T1000 (cell line): ENCODE measurements around the gene SOCS3.

Experiments used
- DNase-seq: peaks from one replicate; lab custom pipeline; 2025; ENCODE audit warnings: mixed read lengths; lab: John Stamatoyannopoulos, UW

SOCS3 gene, protein sequence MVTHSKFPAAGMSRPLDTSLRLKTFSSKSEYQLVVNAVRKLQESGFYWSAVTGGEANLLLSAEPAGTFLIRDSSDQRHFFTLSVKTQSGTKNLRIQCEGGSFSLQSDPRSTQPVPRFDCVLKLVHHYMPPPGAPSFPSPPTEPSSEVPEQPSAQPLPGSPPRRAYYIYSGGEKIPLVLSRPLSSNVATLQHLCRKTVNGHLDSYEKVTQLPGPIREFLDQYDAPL

DNA sequence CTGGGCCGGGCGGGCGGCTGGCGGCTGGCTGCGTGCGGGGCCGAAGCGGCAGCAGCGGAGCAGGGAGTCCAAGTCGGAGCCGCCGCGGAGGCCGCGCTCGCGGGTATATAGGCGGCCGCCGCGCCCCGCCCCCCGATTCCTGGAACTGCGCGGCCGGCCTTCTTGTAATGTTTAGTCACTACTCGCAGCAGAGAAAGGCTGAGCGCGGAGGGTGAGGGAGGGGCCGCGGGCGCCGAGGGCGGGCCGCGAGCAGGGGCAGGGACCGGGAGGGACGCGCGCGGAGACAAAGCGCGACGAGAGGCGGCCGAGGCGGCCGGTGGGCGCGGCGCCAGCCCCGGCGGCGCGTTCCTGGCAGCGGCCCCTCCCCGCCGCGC lies at the start of gene SOCS3:
Gene SOCS3, minus strand, starts transcription at position 81 of the 374 bp plus-strand sequence. CDS start 982 bp downstream, outside the sequence.
- peak; percentile 97 for DNase-seq

DNA sequence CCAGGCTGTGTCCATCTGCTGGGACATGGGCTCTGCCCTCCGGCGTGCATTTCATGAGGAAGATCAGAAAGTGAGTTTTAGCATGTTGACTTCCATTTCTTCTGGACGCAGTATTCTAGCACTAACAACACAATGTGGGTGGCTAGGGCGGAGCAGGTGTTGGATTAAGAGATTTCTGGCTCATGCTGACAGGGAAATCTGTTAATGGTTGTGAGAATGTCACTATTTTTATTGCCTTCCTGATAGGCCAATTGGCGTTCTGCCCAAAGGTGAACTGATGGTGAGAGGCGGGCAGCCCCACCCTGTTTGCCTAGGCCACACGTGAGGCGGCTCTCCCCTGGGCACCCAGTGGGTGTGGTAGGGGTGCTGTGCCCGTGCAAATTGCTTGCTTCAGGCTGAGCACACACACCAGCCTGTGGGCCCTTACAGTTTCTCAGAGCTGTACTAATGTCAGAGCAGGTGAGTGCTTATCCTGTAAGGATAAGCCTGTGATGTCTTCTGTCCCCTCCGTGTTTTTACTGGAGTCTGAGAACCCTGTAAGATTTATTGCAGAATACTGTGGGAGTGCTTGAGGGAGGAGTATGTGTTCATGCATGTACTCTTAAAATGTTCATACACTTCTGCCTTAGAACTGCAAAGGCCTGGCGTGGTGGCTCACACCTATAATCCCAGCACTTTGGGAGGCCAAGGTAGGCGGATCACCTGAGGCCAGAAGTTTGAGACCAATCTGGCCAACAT lies 49.5 kb upstream of the SOCS3 start:
- no peak for DNase-seq

DNA sequence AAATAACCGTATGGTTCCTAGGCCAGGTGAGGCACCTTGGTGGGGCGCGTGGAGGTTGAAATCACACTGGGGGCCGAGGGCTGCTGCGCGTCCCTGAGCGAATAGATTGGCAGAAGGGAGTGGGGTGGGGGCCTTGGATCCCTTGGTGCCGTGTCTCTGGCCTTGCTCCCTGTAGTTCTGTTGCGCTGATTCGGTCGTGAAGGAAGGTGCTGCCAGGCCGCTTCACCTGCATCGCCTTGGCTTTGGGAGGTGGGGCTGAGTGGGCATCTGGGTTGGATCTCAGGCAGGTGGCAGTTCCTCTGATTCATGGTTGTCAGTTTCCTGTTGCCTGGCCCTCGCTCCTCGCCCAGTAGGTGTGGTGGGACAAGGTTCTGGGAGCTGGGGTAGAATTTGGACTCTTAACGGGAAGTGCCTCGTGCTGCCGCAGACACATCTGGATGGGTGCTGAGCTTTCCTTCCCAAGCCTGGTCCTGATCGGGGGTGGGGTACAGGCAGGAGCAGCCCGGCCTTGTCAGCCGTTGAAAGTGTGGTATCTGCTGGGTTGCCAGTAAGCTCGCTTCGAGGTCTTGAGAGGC lies 48.7 kb upstream of the SOCS3 start:
- DNase-seq, result no peak

DNA sequence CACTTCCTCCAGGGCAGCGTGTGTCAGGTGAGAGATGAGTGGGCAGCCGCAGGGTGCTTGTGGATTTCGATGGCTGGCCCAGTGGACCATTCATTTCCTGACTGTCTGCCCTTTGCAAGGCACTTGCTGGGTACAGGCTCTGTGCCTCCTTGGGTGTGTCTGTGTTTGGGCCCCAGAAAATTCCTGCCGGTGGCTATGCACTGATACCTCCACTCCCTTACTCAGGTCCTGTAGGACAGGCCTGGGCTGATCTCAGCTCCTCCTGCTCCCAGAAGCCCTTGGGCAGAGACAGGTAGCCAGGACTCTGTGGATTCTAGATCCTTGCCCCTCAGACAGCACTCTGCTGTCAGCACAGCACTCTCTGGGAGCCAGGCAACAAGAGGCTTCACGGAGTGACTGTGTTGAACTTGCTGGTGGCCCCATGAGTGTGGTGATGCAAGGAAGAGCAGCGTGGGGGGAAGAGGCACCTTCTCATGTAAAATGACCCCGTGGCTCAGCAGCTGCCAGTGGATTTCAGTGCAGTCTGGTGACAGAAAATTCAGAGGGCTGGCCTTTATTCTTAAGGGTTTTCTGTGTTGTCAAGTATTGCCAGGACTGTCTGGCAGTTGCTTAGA lies 47.6 kb upstream of the SOCS3 start:
- DNase-seq, result no peak

DNA sequence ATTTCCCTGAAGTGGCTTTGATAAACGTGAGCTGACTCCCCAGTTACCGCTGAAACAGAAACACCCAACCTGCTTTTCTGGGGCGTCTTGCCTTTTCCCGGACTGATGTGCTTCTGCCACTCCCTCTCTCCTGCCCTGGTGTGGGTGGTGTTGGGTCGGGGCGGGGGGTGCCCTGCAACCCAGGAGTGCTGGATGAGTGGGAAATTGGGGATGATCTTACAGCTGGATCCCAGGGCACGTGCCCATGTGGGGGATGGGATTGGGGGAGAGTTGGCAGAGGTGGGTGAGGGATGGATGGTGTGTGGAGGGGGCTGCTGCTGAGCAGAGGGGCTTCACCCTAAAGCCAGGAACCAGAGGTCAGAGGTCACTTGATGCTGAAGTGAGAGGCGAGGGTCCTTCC lies 47.0 kb upstream of the SOCS3 start:
- DNase-seq, result no peak

DNA sequence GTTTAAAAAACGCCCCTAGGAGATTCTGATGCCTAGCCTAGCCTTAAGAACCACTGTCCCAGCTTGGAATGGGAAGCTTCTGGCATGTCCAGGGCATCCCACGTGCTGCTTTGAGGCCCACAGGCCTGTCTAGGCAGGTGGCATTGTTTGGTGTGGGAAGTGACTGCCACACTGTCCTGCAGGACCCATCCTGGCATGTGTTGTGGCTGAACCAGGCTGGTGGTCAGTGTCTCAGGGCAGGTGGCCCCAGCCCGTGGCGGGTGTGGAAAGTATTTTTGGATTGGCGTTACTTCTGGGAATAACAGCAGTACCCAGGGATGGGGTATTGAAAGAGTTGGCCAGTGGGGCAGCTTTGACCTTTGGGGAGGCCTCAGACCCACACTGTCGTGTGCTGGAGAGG lies 46.5 kb upstream of the SOCS3 start:
- DNase-seq, result no peak

DNA sequence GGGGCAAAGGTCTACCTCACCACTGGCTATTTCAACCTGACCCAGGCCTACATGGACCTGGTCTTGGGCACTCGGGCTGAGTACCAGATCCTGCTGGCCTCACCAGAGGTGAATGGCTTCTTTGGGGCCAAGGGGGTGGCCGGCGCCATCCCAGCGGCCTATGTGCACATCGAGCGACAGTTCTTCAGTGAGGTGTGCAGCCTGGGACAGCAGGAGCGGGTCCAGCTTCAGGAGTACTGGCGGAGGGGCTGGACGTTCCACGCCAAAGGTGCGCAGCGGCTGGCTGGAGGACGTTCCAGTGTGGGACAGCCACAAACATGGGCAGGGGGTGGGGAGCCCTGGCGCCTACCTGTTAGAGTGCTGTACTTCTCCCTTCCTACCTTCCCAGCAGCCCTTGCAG lies 43.9 kb upstream of the SOCS3 start:
- no peak for DNase-seq

DNA sequence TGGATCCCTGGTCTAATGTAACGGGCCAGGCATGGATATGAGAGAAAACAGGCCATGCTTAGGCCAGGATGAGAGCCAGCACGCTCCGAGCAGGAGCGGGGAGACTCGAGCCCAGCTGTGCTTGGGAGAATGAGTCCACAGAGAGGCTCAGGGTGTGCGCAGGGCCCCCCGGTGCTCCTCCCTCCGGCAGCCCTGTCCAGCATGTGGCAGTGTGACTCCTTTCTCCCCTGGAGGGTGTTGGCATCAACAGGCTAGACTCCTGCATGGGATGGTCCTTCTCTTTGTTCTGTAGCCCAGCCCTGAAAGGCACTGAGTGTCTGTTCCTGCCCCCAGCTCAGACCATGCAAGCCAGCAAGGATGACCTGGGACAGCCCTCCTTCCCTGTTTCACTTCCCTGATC lies 42.0 kb upstream of the SOCS3 start:
- no peak for DNase-seq

DNA sequence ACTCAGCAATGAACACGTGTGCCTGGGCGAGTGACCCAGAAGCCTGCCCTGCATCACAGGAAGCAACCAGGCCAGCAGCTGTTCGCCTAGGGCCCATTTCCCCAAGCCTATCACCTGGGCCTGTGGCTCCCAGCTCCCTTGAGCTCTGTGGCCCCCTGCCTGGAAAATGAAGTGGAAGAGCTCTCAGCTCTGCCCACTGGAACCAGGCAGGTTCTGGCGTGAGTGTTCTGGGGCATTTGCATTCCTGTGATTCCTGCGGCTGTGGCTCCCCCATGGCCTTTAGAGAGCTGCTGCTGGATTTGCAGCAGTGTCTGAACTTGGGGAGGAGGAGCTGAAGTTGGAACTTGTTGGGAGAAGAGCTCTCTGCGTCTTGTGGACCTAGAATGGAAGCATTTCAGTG lies 41.4 kb upstream of the SOCS3 start:
- no peak for DNase-seq

DNA sequence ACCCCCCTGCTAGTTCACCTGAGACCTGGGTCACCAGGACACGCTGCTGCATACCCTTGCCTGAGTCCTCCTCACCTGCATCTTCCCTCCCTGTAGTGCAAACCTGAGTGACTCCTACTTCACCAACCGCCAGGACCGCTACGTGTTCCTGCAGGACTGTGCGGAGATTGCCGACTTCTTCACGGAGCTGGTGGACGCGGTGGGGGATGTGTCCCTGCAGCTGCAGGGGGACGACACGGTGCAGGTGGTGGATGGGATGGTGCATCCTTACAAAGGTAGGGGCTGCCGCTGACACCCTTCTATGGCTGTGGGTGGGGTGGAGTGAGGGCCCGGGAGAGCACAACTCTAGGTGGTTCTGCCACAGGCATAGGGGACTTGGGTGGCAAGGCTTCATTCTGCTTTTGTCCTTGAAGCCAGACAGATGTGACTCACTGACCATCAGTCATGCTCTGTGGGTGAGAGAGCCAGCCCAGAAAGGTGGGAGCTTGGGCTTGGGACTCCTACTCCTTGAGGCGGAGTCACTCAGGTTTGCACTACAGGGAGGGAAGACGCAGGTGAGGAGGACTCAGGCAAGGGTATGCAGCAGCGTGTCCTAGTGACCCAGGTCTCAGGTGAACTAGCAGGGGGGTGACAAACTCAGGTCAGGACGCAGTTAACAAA lies 40.8 kb upstream of the SOCS3 start:
- DNase-seq, result no peak

DNA sequence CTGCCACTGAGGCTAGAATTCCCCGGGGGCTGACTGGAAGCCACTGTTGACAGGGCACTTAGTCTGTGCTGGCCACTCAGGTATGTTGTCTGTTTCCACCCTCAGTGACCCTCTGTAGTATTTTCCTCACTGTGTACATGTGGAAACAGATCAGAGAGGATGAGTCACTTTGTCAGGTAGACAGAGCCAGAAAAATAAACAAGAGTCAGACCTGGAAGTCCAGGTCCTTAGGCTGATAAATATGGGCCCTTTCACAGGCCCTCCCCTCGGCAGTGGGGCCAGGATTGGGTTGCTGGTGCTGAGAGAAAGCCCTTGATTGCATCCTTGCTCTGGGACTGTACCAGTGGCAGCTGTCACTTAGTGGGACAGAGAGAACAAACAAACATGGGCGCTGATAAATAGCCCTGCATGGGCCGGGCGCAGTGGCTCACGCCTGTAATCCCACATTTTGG lies 39.8 kb upstream of the SOCS3 start:
- no peak for DNase-seq

DNA sequence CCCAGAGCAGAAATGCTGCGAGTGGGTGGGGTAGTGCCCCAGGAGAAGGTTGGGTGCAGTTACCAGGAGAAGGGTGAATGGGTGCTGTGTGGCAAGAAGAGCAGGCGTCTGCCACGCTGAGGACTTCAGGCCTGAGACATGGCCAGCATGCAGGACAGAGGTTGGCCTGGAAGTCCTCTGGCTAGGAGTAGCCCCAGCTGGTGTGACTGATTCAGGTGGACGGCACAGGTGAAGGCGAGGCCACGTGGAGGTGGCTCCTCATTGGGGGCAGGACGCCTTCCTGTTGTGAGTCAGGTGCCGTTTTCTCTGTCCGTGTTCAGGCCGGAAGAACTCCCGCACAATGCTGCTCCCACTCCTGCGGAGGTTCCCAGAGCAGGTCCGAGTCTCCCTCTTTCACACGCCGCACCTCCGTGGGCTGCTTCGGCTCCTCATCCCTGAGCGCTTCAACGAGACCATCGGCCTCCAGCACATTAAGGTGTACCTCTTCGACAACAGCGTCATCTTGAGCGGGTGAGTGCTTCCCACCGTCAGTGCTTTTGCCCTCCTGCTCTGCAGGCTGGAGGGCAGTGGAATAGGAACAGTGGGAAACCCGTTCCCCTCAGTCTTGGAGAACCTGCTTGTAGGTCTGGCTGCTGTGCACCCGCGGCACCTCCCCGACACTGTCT lies 39.3 kb upstream of the SOCS3 start:
- no peak for DNase-seq

DNA sequence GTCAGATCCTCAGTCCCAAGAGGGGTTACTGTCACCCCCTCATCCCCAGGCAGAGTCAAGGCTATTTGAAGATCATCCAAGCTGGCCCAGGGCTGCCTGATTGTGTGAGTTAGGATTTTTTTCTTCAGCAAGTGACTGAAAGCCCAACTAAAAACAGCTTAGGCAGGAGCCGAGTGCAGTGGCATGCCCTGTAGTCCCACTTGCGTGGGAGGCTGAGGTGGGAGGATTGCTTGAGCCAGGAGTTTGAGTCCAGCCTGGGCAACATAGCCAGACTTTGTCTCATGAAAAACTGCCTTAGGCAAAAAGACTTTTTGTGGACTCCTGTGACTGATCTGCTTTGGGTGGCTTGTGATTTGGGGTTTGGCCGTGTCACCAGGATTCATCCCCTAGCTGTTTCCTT lies 38.5 kb upstream of the SOCS3 start:
- no peak for DNase-seq

DNA sequence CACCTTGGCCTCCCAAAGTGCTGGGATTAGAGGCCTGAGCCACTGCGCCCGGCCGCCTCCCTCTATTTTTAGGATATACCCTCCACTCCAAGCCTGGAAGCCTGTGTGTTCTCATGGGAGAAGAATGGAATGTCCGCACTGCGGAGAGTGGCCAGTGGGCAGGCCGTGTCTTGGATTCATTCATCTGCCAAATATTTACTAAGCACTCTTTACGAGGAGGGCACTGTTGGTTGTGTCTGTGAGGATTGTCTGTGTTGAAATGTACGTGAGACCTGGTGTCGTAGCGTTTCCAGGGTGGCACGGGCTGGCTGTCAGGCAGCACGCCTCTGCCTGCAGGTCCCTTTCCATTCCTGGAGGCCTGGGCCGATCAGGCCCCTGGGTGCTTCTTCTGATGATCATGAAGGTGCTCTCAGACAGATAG lies 37.8 kb upstream of the SOCS3 start:
- peak; percentile 16 for DNase-seq

DNA sequence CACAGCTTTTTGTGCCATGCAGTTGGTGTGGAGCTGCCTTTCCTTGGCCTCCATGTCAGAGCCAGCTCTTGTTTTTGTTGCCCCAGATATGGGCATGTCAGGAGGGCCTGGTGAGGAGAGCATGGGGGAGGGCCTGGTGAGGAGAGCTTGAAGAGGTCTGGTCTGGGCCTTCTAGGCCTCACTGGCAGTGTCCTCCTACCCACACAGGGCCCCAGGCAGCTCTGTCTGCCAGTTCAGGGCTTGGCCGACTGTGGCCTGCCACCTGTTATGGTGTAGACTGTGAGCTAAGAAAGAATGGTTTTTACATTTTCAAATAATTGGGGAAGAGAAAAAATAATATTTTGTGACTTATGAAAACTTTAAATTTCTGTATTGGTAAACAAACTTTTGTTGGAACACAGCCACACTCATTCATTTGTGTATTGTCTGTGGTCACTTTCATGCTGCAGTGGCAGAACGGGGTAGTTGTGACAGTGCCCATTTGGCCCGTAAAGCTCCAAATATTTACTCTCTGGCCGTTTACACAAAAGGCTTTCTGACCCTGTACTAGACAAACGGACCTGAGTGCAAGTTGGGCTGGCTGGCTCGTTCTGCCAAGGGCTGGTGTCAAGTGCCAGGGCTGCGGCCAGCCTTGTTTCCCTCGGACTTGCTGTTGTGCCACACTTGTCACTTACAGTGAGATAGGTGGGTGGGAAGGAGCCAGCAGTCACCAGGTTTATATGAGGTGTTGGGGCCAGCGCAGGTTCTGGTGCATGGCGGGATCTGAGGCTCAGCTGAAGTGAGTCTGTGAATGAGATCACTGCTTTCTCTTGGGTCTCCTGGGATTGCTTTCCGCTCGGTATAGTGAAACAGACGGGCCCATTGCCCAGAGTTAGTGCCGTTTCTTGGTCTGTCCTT lies 36.8 kb upstream of the SOCS3 start:
- no peak for DNase-seq

DNA sequence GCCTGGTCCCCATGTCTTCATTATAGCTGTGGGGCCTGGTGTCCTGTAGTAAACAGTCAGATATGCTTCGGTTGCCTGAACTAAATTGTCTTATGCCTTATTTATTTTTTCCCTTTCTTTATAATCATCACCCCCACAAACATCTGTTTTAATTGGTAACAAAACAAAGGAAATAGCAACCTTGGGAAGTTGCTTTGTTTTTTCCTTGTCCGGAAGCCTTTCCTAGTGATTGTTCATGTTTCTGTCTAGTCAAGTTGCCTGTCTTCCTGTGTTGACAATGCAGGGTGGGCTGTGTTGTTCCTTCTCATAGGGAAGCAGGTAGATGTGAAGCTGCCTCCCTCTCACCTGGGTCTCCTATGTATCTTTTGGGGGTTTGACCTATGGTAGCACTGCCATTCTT lies 35.3 kb upstream of the SOCS3 start:
- DNase-seq, result no peak

DNA sequence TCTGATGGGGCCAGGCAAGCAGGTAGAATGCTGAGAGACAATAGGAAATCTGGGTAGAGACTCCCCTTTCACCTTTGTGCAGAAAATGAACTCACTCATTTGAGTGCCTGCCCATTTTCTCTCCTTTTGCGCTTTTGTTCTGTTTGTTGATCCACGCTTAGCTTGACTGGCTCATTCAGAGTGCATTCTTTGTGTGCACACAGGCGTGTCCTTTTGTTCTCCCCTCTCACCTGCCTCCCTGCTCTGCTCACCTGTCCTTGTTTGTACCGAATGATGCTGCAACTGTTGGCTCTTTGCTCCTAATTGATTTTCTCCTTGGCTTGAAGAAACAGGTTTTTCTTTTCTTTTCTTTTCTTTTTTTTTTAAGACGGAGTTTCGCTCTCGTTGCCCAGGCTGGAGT lies 34.3 kb upstream of the SOCS3 start:
- DNase-seq, result no peak

DNA sequence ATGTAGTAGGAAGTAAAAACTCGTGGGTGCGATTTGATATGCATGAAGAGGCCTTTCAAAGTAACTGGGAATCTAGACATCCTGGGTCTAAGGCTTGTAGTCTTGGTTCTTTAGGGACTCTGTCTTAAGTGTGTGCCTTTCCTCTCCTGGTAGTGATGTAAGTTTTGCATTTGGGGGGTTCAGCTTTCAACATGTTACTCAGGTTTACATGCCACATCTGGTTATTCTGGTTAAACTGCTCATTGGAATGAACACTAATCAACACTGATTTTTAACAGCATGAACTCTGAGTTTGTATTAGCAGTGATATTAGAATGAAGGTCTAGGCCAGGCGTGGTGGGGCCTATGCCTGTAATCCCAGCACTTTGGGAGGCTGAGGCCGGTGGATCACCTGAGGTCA lies 33.7 kb upstream of the SOCS3 start:
- no peak for DNase-seq

DNA sequence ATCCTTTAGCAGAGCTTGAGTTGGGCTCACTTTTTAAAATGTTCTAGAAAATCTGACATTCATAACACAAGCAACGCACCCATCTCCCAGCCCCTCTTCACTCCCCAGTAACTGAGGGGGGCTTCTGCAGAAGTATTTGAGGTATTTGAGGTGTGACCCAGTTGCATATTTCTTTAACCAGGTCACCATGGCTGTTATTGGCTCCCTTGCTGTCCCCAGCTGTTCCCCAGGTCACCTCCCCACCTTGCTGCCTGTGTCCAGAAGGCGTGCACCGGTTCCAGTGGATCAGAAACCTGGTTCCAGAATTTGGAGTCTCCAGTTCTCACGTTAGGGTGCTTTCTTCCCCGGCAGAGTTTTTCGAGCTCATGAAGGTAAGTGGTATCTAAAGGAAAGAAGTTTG lies 32.4 kb upstream of the SOCS3 start:
- no peak for DNase-seq

DNA sequence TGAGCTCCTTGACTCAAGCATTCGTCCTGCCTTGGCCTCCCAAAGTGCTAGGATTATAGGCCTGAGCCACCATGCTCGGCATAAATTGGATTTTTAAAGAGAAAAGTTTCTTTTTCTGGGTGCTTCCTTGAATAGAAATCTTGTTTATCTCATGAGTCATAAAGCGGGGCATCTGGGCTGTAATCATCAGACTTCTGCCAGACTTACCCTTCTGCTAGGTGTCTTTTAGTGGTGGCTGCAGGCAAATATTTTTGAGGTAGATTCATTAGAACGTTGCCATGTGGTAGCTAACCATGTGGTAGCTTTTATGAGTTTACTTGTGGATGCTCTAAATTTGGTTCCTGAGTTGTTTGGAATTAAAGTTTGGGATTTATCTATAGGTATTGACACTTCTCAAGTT lies 32.0 kb upstream of the SOCS3 start:
- peak; percentile 17 for DNase-seq

DNA sequence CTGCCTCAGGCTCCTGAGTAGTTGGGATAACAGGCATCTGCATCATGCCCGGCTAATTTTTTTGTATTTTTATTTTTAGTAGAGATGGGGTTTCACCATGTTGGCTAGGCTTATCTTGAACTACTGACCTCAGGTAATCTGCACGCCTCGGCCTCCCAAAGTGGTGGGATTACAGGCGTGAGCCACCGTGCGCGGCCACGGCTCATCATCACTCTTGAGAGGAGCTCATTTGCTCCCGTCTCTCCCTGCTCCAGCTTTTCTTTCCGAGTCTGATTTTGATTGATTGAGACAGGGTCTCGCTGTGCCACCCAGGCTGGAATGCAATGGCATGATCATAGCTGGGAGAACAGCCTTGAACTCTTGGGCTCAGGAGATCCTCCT lies 31.2 kb upstream of the SOCS3 start:
- DNase-seq, result no peak
